HG02870 (cell line): ENCODE measurements around the gene CCDC197.
A peak's percentile ranks its signal among the peaks of the same experiment; 100 is the strongest.

Experiments
- ATAC-seq: cut with Tn5 transposase; IDR thresholded peaks from one replicate; pipeline ENCODE4 v1.9.1; 2021; ENCODE audit warnings: mild to moderate bottlenecking, moderate library complexity; ENCODE audit not compliant: unreplicated experiment

The CCDC197 gene

DNA sequence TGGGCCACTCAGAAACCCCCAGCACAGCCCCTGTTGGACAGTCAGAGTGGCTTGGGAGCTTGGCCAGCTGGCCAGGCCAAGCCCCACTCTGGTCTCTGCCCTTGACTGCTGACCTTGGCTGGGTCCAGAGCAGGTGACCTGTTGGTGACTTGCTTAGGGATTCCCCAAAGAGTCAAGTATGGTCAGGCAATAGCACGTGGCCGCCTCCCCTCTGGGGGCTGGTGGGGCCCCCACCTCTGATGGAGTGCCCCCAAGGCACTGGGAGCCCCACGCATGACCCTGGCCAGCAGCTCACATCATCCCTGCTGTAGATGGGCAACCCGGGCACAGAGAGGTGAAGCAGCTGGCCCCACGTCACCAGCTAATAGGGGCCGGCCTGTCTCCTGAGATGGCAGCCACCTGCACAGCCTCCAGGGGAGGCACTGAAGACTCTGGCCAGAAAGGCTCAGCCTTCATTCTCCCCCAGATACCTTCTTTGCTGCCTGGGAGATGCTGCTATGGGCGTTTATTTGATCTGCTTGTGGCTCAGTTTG lies 1.8 kb downstream of the CCDC197 start:
- no peak for ATAC-seq

DNA sequence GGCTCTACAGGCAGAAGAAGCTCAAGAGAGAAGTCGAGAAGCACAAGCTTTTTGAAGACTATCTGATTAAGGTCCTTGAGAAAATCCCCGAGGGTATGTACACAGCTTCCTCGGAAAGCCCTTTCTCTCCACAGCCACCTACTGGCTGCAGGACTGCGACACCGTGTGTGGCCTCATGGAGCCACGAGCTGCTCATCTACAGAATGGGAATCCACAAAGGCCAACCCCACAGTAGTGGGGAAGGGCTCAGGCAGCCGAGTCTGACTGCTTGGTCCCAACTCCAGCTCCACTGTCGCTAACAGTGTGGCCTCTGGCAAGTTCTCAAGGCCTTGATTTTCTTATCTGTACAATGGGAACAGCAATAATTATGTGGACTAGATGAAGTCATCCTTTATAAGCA lies 2.5 kb downstream of the CCDC197 start:
- ATAC-seq, result no peak

DNA sequence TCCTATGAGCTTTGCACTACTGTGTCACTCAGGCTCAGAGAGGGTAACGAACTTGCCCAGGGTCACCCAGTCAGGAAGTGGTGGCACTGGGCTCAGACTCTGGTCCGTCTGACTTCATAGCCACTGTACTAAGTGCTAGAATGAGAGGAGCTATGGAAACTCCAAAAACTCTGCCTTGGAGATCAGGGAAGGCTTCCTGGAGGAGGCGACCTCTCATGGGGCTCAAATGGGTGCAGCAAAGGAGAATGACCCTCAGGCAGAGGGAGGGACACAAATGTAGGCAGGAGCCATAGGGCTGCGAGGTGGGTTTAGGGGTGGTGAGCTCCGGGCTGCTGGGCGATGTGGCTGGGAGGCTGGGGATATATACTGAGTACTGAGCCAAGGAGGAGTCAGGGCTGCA lies 3.2 kb downstream of the CCDC197 start:
- ATAC-seq, result no peak

DNA sequence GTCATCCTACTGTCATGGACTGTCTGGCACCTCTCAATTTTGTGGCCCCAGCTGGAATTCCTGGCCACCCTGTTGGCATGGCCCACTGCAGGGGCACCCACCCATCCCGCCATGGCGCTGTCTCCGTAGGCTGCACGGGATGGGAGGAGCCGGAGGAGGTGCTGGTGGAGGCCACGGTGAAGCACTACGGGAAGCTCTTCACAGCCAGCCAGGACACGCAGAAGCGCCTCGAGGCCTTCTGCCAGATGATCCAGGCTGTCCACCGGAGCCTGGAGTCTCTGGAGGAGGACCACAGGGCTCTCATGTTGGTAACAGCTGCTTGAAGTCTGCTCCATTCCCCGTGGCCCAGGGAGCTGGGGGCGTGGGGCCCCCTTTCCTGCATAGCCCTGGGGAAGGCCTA lies 3.9 kb downstream of the CCDC197 start:
- no peak for ATAC-seq

DNA sequence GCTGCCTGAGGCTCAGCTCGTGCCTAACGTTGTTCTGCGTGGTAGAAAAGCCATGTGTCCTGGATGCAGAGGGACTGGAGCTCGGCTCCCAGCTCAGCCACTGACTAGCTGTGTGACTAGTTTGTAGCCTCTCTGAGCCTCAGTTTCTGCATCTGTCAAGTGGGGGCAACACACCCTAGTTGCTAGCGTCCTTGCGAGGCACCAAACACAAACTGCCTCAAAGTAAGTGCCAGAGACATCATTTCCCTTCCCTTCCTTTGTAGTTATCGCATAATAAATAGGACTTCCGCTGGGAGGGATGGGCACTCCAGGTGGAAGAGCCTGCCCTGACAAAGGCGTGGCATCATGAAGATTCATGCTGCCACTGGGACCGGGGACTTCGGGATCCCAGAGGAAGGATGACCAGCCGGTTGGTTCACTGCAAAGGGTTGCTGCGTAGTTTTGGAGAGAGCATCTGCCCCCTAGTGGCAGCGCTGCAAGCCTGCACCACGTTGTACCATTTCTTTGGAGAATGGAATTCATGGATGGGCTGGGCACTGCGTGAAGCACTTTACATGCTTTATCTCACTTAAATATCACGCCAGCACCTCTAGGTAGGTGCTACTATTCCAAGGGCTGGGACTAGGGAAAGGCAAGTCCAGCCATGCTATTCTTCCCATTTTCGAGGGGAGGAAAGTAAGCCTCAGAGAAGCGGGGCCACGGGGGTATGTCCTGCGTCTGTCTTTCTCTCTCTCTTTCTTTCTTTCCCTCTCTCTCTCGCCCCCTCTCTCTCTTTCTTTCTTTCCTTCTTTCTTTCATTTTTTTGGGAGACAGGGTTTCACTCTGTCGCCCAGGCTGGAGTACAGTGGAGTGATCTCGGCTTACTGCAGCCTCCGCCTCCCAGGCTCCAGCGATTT lies 4.6 kb downstream of the CCDC197 start:
- peak; percentile 61 for ATAC-seq

DNA sequence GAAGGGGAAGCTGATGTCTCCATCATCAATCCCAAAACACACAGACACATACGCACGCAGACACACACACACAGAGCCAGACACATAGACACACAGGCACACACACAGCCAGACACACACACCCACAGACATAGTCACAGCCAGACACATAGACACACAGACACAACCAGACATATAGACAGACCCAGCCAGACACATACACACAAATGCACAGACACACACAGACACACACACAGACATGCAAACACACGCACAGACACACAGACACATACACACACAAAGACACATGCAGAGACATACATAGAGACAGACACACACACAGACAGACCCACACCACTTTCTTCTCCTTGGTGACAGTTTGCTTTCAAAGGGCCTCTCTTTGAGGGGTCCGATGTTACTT lies 6.3 kb downstream of the CCDC197 start:
- no peak for ATAC-seq

DNA sequence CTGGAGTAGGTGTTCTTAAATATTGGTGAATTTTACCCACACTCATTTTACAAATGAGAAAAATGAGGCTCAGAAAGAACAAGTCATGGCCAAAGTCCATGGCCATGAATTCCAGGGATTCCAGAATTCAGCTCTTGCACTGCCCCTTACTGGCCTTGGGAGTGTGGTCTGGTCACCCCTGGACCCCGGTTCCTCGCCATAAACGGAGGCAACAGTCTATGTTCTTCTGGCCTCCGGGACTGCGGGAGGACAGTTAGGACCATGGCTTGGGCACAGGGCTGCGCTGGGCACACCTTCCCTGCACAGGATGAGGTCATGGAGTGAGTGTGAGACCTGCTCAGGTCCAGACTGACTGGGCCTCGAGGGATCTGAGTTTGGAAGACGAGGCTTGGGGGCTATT lies 6.9 kb downstream of the CCDC197 start:
- ATAC-seq, result no peak

DNA sequence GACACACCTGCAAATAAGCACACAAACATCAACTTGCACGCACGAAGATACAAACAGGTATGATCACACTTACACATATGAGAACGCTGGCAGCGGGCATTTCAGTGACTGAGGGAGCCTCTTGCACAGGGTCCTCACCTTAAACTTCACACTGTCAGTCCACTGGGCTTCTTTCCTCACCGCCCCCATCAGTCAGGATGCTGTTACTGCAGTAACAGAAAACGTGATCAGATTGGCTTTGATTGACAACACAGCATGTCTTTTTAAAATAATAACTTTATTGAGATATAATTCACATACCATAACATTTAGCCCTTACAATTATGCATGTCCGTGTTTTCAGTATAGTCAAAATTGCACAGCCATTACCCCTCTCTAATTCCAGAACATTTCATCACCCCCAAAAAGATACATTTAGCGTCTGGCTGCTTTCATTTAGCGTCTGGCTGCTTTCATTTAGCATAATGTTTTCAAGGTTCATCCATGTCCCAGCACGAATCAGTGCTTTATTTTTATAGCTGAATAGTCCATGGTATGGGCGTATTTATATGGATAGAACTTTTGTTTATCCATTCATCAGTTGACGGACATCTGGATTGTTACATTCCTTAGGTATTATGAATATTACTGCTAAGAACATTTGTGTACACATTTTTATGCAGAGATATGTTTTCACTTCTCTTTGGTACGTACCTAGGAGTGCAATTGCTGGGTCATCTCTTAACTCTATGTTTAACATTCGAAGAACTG lies 8.4 kb downstream of the CCDC197 start:
- ATAC-seq, result no peak

DNA sequence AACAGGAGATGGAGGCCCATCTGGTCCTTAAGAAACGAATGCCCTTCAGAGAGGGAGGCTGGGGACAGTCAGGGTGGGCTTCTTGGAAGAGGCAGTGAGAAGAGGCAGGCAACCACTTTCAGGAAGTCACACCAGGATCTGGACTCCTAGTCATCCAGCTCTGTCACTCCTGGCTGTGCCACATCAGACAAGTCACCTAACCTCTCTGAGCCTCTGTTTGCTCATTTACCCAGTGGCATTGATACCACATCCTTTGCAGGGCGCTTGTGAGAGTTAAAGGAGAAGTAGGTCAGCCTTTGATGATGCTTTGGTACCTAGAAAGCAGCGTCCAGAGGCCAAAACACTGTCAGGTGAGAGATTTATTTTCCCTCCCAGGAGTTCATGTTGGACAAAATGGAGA lies 11.1 kb downstream of the CCDC197 start:
- ATAC-seq, result no peak

DNA sequence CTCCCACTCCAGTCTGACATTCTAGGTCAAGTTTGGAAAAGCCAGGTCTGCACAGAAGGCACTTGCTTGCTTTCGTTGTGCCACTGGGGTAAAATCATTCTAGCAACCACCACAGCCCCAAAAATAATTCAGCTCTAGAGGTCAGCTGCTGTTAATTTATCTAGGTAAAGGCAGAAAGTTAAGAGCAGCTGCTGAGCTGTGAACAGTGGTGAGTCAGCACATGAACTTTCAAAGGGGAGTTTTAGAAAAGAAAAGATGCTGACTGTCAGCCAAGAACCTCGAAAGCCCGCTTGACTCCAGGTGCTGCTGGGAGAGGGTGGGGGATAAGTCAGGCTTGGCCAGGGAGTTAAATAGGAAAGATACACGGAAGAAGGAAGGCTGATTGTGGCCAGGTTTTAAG lies 12.7 kb downstream of the CCDC197 start:
- ATAC-seq, result peak; percentile 76

DNA sequence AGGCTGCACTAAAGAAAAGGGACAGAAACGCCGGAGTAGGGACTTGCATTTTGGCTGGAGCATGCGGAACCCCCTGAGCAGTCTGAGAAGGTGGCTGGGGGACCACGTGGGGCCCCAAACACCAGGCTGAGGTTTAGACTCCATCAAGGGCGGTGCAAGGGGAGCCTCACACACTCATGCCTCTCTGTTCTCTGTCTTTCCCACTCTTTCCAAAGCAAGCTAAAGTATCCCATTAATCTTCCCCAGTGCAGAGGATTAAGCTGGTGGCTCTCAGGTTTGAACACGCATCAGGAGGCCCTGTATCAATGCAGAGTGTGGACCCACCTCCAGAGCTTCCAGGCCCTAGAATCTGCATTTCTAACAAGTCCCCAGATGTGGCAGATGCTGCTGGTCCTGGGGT lies 13.5 kb downstream of the CCDC197 start:
- ATAC-seq, result no peak

DNA sequence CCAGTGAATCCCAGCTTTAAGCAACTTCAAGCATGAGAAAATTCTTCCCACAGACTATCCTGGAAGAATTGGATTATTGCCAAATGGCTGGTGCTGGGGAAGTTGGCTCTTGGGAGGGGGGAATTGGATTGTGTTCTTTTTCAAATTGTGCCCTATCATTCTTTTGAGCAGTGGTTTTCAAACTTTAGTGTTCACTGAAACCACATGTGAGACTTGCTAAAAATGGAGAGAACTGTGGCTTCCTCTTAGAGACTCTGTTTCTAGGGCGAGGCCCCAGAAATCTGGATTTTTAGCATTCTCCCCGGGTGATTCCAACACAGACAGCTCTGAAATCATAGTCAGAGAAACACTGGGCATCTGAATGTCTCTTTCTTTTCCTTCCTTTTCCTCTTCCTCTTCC lies 14.7 kb downstream of the CCDC197 start:
- ATAC-seq, result peak; percentile 37

DNA sequence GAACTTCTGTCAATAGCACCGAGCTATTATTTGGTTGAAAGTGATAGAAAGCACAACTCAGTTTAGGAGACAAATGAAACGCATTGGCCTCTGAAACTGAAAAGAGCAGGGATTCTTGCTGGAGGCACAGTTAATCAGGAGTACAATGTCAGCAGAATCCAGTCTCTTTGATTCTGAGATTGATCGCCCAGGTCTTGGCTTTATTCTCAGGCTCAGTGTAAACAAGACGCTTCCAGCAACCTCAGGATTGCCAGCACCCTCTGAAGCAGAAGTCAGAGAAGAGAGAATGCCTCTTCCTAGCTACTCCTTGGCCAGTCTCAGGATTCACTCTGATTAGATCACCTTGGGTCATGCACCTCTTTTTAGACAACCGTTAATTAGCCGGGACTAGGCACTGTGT lies 17.3 kb downstream of the CCDC197 start:
- no peak for ATAC-seq

DNA sequence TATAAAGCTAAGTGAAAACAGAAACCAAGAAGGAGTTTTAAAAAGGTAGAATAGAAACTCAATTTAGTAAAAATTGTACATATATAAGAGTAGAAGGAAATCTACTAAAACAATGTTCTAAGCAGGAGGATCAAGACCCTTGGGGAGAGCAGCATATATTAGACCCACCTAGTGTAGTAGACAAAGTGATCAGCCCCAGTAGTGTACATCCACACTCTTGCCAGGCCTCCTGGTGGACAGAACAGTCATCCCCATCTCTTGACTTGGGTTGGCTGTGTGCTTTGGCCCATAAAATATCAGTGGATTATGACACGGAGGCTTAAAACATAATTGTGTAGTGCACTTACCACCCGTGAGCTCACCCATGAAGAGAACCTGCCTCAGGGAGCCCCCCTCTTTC lies 18.1 kb downstream of the CCDC197 start:
- no peak for ATAC-seq

DNA sequence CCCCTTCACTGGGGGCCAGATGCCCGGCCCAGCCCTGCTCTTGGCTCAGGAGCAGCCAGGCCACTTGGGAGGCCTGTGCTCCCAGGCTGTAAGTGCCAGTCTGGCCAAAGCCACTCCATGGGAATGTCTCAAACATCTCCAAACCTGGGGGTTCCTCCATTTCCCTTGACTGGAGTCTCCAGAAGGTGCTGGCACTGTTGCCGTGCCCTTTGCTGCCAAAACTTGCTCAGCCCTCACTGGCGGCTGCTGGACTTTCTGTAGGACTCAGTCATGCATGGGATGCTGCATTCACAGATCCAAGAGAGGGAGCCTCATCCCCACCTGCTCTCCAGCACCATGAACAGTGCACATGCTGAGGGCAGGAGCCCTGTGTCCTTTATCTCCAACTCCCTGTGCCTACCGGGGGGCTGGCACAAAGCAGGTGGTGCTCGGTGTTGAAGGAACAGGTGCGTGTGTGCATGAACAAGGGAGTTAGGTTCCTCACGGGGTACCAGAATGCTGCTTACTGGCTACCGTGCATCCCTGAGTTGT lies 19.4 kb downstream of the CCDC197 start:
- no peak for ATAC-seq

DNA sequence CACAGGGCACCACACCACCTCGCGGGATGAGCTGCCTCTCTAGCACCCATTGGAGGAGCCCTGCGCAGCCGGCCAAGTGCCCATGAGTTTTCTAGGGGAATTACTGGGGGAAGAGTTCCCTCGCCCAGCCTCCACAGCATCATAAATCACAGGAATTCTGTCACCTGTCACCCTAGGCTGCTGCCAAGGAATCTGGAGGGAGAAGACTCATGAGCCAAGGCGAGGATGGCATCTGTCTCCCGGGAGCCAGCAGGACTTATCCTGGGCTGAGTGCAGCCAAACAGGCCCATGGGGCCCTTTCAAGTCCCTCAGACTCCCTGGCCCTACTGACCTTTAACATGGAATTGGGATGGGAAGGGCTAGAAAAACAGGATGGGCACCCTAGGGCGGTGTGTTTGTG lies 21.2 kb downstream of the CCDC197 start:
- ATAC-seq, result no peak

DNA sequence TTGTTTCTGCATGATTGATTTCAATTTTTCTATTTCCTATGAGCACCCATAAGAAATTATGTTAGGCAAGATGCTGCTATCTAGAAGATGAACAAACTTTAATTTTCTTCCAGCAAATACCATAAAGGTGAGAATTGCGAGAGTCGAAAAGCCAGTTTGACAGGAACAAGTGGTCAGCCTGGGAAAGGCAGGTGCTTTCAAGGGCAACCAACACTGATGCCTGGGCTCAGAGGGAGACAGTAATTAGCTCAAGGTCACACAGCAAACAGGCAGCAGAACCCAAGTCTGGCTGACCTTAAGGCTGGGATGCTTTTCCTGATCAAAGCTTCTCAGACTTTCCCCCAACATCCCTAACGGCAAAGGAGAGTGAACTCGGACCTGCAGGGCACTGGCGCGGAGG lies 22.2 kb downstream of the CCDC197 start:
- no peak for ATAC-seq

DNA sequence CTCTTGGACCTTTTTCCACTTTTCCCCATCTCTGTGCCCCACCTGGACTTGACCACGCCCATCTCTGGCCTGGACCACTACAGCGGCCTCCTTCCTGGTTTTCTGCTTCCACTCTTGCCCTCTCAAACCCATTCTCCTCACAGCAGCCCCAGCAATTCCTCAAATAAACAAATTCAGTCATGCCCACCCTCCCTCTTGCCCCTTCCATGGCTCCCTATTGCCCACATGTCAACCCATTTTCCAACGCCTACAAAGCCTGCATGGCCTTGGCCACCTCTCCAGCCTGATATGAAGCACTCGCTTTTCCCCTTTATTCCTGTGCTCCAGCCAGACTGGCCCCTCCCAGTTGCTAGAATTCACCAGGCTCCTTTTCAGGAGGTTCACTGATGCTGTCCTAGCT lies 23.2 kb downstream of the CCDC197 start:
- no peak for ATAC-seq

DNA sequence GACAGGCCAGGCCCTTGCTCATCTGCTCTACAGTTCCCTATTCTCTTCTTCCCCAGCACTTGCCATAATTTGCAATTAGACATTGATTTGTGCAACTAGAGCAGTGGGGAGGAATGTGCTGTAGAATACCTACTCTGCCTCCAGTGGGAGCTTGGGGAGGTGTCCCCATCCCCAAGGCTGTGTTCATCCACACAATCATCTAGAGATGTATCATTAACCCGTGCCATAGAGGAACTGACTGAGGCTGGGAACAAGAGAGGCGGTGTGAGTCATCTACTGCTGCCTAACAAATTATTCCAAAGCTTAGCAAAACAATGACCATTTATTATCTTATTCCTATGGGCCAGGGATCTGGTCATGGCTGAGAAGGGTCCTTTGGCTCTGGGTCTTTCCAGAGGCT lies 23.9 kb downstream of the CCDC197 start:
- no peak for ATAC-seq

DNA sequence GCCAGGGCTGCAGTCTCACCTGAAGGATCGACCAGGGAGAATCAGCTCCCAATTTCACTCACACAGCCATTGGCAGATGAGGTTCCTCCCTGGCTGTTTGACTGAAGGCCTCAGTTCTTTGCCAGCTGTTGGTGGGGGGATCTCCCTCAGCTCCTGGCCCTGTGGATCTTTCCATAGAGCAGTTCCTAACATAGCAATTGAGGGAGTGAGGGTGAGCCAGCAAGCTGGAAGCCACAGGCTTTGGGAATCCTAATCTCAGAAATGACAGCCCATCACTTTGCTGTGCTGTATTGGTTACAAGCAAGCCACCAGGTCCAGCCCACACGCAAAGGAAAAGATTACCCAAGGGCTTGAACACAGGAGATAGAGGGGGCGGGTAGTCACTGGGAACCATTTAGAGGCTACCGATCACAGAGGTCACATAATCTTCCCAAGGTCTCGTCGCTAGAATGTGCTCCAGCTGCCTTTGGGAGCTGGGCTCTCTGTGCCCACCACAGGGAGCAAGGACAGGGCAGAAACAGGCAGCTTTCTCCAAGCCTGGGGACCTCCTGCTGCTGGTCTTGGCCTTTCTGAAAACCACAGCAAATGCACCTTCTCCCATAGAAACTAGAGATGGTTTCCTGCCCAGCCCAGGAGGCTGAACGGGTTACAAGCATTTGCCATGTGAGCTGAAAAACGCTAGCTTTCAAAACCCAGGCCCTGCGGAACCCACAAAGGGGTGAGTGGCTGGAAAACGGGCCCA lies 24.5 kb downstream of the CCDC197 start:
- no peak for ATAC-seq
